Ammon's horn (tissue), 1 donor: ENCODE data around the gene N4BP2.
"Not testable (repeated sequence)": the region's sequence is repeated elsewhere in the genome, so short reads cannot be mapped to it uniquely, and the experiment has no call there.

Experiments
- DNase-seq: peaks from one replicate; pipeline ENCODE4 v3.0.0-alpha.2; 2016; ENCODE audit warnings: low spot score

Gene N4BP2

GRCh38 chr4:40056716-40057585 lies at the start of gene N4BP2:
Gene N4BP2 (plus strand): TSS chr4:40056850. CDS start chr4:40097341, 40,491 bp downstream.
- DNase-seq, result peak; percentile 84

DNA sequence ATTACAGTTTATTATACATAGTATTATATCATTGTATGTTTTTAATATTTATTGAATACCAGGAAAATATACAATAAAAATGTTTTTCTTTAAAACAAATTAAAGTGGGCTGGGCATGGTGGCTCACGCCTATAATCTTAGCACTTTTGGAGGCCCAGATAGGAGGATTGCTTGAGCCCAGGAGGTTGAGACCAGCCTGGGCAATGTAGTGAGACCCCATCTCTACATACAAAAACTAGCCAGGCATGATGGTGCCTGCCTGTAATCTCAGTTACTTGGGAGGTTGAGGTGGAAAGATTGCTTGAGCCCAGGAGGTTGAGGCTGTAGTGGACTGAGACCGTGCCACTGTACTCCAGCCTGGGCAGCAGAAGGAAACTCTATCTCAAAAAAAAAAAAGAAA lies 40.6 kb upstream of the N4BP2 start:
- DNase-seq, result no peak

DNA sequence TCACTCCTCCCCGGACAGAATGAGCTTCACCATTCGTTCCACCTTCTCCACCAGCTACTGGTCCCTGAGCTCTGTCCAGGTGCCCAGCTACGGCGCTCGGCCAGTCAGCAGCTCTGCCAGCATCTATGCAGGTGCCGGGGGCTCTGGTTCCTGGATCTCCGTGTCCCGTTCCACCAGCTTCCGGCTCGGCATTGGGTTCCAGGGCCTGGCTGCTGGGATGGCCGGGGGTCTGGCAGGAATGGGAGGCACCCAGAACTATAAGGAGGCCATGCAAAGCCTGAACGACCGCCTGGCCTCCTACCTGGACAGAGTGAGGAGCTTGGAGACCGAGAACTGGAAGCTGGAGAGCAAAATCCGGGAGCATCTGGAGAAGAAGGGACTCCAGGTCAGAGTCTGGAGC lies 36.4 kb upstream of the N4BP2 start:
- no peak for DNase-seq

DNA sequence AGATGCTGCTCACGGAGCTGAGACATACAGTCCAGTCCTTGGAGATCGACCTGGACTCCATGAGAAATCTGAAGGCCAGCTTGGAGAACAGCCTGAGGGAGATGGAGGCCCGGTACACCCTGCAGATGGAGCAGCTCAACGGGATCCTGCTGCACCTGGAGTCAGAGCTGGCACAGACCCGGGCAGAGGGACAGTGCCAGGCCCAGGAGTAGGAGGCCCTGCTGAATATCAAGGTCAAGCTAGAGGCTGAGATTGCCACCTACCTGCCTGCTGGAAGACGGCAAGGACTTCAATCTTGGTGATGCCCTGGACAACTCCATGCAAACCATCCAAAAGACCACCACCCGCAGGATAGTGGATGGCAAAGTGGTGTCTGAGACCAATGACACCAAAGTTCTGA lies 35.5 kb upstream of the N4BP2 start:
- not testable (repeated sequence) for DNase-seq

DNA sequence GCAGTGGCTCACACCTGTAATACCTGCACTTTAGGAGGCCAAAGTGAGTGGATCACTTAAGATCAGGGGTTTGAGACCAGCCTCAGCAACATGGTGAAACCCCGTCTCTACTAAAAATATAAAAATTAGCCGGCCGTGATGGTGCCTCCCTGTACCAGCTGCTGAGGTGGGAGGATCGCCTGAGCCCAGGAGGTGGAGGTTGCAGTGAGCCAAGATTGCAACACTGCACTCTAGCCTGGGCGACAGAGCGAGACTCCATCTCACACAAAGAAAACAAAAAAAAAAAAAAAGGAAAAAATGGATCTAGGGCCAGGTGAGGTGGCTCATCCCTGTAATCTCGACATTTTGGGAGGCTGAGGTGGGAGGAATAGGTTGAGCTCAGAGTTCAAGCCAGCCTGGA lies 32.6 kb upstream of the N4BP2 start:
- not testable (repeated sequence) for DNase-seq

DNA sequence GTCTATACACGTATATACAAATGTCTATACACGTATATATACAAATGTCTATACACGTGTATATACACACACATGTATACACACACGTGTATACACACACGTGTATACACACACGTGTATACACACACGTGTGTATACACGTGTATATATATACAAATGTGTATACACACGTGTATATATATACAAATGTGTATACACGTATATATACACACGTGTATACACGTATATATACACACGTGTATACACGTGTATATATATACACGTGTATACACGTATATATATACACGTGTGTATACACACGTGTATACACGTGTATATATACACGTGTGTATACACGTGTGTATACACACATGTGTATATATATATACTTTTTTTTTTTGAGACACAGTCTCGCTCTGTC lies 23.9 kb upstream of the N4BP2 start:
- DNase-seq, result no peak

DNA sequence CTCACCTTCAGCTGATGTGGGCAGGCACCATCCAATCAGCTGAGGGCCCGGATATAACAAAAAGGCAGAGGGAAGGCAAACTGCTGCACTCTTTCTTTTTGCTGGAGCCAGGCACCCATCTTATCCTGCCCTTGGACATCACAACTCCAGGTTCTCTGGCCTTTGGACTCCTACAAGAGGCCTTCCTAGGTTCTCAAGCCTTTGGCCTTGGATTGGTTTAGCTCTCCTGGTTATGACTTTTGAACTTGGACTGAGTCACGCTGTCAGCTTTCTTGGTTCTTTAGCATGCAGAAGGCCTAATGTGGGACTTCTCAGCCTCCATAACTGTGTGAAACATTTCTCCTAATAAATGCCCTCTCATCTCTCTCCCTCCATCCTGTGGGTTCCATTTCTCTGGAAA lies 23.0 kb upstream of the N4BP2 start:
- no peak for DNase-seq

GRCh38 chr4:40038977-40039376 lies 17.7 kb upstream of the N4BP2 start:
- no peak for DNase-seq

- DNase-seq, result no peak
Measured at GRCh38 chr4:40040908-40041307, 15.7 kb upstream of the N4BP2 start.

GRCh38 chr4:40043786-40044185 lies 12.9 kb upstream of the N4BP2 start:
- DNase-seq, result no peak

- DNase-seq, result no peak
Measured at GRCh38 chr4:40046311-40046980, 10.2 kb upstream of the N4BP2 start.

GRCh38 chr4:40053161-40053560 lies 3.5 kb upstream of the N4BP2 start:
- DNase-seq, result no peak

DNA sequence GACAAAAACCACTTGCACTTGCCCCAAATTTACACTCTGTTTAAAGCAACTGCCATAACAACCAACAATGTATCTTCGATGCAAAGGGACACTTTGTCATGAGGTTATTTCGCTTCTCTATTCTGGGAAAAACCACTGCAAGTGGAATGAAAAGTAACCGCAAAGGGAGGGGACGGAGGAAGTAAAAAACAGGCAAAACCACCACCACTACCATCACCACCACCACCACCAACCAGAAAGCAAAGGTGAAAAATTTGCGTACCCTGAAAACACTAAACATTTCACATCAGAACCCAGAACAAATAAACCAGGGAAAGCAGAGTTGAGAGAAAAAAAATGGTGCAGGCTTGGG lies 1.2 kb upstream of the N4BP2 start:
- DNase-seq, result peak; percentile 34

GRCh38 chr4:40055863-40056715 lies 561 bp upstream of the N4BP2 start:
- peak; percentile 63 for DNase-seq

DNA sequence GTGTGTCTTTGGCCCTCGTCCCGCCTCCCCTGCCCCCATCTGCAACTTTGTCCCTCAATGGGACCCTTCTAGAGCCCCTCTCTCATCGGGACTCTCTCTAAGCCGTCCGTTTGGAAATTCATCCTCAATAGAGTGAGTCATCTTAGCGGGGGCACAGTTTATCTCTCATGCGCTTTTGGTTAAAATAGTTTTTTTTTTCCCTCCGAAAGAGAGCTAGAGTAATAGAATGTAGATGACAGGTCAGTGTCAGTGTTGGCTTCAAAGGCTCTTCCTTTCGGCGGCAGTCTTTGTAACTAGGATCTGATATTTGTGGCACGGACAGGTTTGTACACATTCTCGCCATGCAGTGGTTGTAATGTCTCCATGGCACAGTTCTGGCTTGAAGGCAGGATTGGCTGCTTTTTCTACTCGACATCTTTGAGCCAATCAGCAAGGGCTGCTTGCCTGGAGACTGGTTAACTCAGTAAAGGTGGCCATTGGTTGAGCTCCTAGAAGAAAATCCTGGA lies 989 bp downstream of the N4BP2 start:
- DNase-seq, result peak; percentile 94

- no peak for DNase-seq
Measured at GRCh38 chr4:40058121-40058520, 1.5 kb downstream of the N4BP2 start.

DNA sequence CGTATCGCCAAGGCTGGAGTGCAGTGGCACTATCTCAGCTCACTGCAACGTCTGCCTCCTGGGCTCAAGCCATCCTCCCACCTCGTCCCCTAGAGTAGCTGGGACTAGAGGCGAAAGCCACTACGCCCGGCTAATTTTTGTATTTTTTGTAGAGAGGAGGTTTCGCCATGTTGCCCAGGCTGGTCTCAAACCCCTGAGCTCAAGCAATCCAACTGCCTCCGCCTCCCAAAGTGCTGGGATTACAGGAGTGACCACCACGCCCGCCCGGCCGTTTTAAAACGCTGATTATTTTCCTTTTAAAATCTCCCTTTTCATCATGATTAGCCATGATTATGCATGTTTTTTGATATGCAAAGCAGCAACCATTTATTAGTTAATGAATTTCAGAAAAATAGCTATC lies 2.2 kb downstream of the N4BP2 start:
- no peak for DNase-seq

GRCh38 chr4:40059362-40059761 lies 2.7 kb downstream of the N4BP2 start:
- DNase-seq, result no peak

- DNase-seq, result no peak
Measured at GRCh38 chr4:40065010-40065409, 8.4 kb downstream of the N4BP2 start.

DNA sequence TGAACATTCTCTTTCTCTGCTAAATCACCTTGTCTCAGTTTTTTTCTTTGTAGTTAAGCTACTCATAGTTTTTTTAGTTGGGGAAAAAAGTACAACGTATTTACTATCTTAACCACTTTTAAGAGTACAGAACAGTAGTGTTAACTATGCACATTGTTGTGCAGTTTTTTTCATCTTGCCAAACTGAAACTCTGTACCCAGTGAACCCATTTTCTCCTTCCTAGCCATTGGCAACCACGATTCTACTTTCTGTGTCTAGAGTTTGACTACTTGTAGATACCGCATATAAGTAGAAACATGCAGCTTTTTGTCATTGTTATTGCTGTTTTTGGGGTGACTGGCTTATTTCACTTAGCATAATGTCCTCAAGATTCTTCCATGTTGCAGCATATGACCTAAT lies 10.0 kb downstream of the N4BP2 start:
- no peak for DNase-seq

- DNase-seq, result no peak
Measured at GRCh38 chr4:40070387-40070786, 13.7 kb downstream of the N4BP2 start.

DNA sequence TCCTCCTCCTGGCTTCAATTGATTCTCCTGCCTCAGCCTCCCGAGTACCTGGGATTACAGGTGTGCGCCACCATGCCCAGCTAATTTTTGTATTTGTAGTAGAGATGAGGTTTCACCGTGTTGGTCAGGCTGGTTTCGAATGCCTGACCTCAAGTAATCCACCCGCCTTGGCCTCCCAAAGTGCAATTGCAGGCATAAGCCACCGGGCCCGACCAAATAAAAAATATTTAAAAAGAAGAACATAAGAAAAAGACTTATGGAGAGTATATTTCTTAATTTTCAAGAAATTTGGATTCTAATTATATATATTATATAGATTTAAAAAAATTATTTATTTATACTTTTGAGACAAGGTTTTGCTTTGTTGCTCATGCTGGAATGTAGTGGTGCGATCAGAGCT lies 29.8 kb downstream of the N4BP2 start:
- DNase-seq, result no peak
